DND-41 (cell line): ENCODE data around the gene VSTM2B.

ENCODE experiments used
- ATAC-seq: fragments of 200-7000 bp; cut with Tn5 transposase; 3 replicates; pipeline ENCODE4 v1.9.1; 2021; ENCODE audit warnings: low read depth; ENCODE audit not compliant: insufficient read depth
- DNase-seq: peaks from one replicate; pipeline ENCODE4 v3.0.0-alpha.2; 2020
- H2AFZ ChIP-seq: 2 replicates; pipeline ENCODE4 v1.6.0; 2012; ENCODE audit warnings: low read depth, low read length
- H3K27ac ChIP-seq: 2 replicates; pipeline ENCODE4 v1.5.1; 2012; ENCODE audit warnings: low read length, inconsistent platforms
- H3K27me3 ChIP-seq: fragments of 200-600 bp; sonication (generic); 2 replicates; pipeline ENCODE4 v1.6.0; 2012; ENCODE audit warnings: low read length, mild to moderate bottlenecking, inconsistent platforms; ENCODE audit not compliant: insufficient read depth, poor library complexity
- H3K36me3 ChIP-seq: 2 replicates; pipeline ENCODE4 v1.5.1; 2012; ENCODE audit warnings: low read length, inconsistent platforms; ENCODE audit not compliant: insufficient read depth
- H3K4me1 ChIP-seq: 2 replicates; pipeline ENCODE4 v1.5.1; 2012; ENCODE audit warnings: mild to moderate bottlenecking, low read length; ENCODE audit not compliant: insufficient read depth
- H3K4me2 ChIP-seq: 2 replicates; pipeline ENCODE4 v1.6.0; 2012; ENCODE audit warnings: mild to moderate bottlenecking, moderate library complexity, low read length, inconsistent platforms; ENCODE audit not compliant: insufficient read depth
- H3K4me3 ChIP-seq, 2 experiments: fragments of 200-600 bp in 1 of 2; shearing (Covaris generic) in 1 of 2; 2 replicates each; pipeline ENCODE4 v1.5.1; 2012 to 2016; ENCODE audit warnings: inconsistent platforms in 2 of 2, low read length in 2 of 2, mild to moderate bottlenecking in 2 of 2, low read depth in 1 of 2, moderate library complexity in 1 of 2
- H3K79me2 ChIP-seq: 2 replicates; pipeline ENCODE4 v1.6.0; 2012; ENCODE audit warnings: low read length, inconsistent platforms; ENCODE audit not compliant: insufficient read depth
- H3K9ac ChIP-seq: 2 replicates; pipeline ENCODE4 v1.6.0; 2012; ENCODE audit warnings: low read depth, mild to moderate bottlenecking, inconsistent platforms, low read length, moderate library complexity
- H3K9me3 ChIP-seq: 2 replicates; pipeline ENCODE4 v1.5.1; 2012; ENCODE audit warnings: low read length, moderate library complexity, mild to moderate bottlenecking, inconsistent platforms; ENCODE audit not compliant: insufficient read depth, severe bottlenecking
- H4K20me1 ChIP-seq: 2 replicates; pipeline ENCODE4 v1.6.0; 2012; ENCODE audit warnings: low read length; ENCODE audit not compliant: insufficient read depth
- EZH2 ChIP-seq: IDR thresholded peaks from 3 replicates; pipeline ENCODE4 v1.6.1; 2012; ENCODE audit warnings: borderline replicate concordance, low read depth, mild to moderate bottlenecking, moderate library complexity, low read length, inconsistent platforms; ENCODE audit not compliant: severe bottlenecking
- TF ChIP-seq, protein P1 (sequence below): IDR thresholded peaks from 2 replicates; pipeline ENCODE4 v1.5.1; 2012; ENCODE audit warnings: borderline replicate concordance, low read length, moderate library complexity, mild to moderate bottlenecking; ENCODE audit not compliant: poor library complexity, severe bottlenecking; ENCODE audit errors: extremely low read depth

VSTM2B gene

DNA sequence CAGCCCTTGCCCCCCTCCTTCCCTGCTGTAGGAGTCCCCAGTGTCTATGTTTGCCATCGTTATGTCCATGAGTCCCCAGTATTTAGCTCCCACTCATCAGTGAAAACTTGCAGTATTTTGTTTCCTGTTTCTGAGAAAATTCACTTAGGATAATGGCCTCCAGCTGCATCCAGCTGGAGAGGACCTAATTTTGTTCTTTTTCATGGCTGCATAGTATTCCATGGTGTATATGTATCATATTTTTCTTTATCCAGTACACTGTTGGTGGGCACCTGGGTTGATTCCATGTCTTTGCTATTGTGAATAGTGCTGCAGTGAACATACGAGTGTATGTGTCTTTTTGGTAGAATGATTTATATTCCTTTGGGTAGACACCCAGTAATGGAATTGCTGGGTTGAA, 62.3 kb downstream of the VSTM2B start:
- no peak overlapping the region for H3K27ac ChIP-seq
- DNase-seq (no peak), ATAC-seq (no peak)
- 0 out of 2 replicates have a peak, but pooled peaks cover 3% of the 10 kb centered on the region for H3K4me1 ChIP-seq
- H3K79me2 ChIP-seq = no peaks in the 10 kb centered on the region
- no peak overlapping the region for H3K4me2 ChIP-seq
- no peak overlapping the region for H2AFZ ChIP-seq
- H4K20me1 ChIP-seq = no peaks in the 10 kb centered on the region
- no peak for TF ChIP-seq EZH2
- TF ChIP-seq, protein P1, sequence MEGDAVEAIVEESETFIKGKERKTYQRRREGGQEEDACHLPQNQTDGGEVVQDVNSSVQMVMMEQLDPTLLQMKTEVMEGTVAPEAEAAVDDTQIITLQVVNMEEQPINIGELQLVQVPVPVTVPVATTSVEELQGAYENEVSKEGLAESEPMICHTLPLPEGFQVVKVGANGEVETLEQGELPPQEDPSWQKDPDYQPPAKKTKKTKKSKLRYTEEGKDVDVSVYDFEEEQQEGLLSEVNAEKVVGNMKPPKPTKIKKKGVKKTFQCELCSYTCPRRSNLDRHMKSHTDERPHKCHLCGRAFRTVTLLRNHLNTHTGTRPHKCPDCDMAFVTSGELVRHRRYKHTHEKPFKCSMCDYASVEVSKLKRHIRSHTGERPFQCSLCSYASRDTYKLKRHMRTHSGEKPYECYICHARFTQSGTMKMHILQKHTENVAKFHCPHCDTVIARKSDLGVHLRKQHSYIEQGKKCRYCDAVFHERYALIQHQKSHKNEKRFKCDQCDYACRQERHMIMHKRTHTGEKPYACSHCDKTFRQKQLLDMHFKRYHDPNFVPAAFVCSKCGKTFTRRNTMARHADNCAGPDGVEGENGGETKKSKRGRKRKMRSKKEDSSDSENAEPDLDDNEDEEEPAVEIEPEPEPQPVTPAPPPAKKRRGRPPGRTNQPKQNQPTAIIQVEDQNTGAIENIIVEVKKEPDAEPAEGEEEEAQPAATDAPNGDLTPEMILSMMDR = no peak
- no peaks in the 10 kb centered on the region for H3K36me3 ChIP-seq
- no peak overlapping the region for H3K9ac ChIP-seq
- H3K27me3 ChIP-seq = peaks cover 11% of the 10 kb centered on the region
- no peaks in the 10 kb centered on the region for H3K9me3 ChIP-seq
- no peak overlapping the region for H3K4me3 ChIP-seq

DNA sequence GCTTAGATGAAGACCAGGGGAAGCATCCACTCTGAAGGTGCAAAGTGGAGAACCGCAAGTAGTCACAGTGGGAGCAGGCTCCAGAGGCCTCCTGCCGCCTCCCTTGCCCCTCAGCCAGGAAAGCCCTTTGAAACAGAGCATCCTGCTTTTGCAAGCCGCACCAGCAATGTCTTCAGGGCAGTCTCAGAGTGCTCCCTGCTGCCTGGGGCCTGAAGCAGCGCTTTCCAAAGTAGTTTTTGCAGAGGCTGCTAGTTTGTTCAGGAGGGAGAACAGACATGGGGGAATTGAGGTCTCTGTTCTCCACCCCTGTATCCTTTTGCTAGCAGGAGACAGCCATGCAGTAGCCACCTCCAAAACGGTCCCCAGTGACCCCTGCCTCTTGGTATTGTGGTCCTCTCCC, 64.5 kb downstream of the VSTM2B start:
- H2AFZ ChIP-seq = no peak overlapping the region
- peaks cover 14% of the 10 kb centered on the region for H3K27me3 ChIP-seq
- H3K27ac ChIP-seq = no peak overlapping the region
- DNase-seq = no peak
- H3K79me2 ChIP-seq = no peaks in the 10 kb centered on the region
- no peak overlapping the region for H3K9ac ChIP-seq
- 0 out of 2 replicates have a peak, but pooled peaks cover 3% of the 10 kb centered on the region for H3K4me1 ChIP-seq
- H3K9me3 ChIP-seq = no peaks in the 10 kb centered on the region
- TF ChIP-seq, protein P1 = peak; percentile 18
- no peak for TF ChIP-seq EZH2
- H3K36me3 ChIP-seq = no peaks in the 10 kb centered on the region
- H3K4me3 ChIP-seq = no peak overlapping the region
- ATAC-seq = no peak
- no peaks in the 10 kb centered on the region for H4K20me1 ChIP-seq
- no peak overlapping the region for H3K4me2 ChIP-seq

DNA sequence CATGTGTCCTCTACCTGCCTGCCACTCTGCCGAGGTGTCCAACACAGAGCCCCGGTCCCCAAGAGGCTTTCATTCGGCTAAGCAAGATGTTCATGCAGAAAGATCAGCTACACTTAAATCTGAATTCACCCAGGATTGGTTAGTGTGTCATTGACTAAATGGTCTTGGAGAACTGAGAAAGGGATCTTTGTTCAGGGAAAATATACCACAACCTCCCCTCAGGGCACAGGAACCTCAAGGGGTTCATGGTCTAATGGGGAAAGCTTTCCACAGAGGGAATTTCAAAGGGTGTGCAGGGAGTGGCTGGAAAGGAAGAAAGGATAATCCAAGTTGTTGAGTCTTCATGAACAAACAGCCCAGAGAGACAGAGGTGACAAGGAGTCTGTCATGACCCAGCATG, 65.9 kb downstream of the VSTM2B start:
- no peak overlapping the region for H2AFZ ChIP-seq
- H3K36me3 ChIP-seq = no peaks in the 10 kb centered on the region
- H3K27ac ChIP-seq = no peak overlapping the region
- H3K4me1 ChIP-seq = 0 out of 2 replicates have a peak, but pooled peaks cover 3% of the 10 kb centered on the region
- H3K4me2 ChIP-seq = no peak overlapping the region
- no peak overlapping the region for H3K4me3 ChIP-seq
- H3K79me2 ChIP-seq = no peaks in the 10 kb centered on the region
- ATAC-seq = no peak
- H3K9me3 ChIP-seq = no peaks in the 10 kb centered on the region
- DNase-seq = no peak
- no peak overlapping the region for H3K9ac ChIP-seq
- no peaks in the 10 kb centered on the region for H4K20me1 ChIP-seq
- H3K27me3 ChIP-seq = peaks cover 17% of the 10 kb centered on the region
- no peak for TF ChIP-seq EZH2
- TF ChIP-seq, protein P1 = no peak

DNA sequence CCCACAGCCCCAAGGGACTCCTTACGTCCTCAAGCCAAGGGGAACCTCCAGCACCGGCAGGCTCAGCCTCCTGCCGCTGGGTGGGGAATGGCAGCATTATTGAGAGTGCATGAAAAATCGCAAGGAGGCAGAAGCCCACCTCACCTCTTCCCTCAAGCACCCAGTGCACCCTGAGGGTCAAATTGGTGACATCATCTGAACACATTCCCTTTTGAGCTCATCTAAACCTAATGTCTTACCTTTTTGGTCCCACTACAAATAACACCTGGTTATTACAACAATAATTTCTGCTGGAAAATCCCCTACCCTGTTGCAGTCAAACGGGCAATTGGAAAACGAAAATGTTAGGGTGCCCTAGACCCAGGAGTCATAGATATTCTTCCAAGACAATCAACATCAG, 68.1 kb downstream of the VSTM2B start:
- H3K79me2 ChIP-seq = no peaks in the 10 kb centered on the region
- ATAC-seq = no peak
- H3K27ac ChIP-seq = no peak overlapping the region

More for the DNA sequence above, 68.1 kb downstream of the VSTM2B start:
- no peak overlapping the region for H3K4me2 ChIP-seq
- DNase-seq = no peak
- H3K4me3 ChIP-seq = no peak overlapping the region
- H3K9ac ChIP-seq = no peak overlapping the region
- no peaks in the 10 kb centered on the region for H3K9me3 ChIP-seq
- no peak overlapping the region for H2AFZ ChIP-seq
- no peaks in the 10 kb centered on the region for H4K20me1 ChIP-seq
- H3K27me3 ChIP-seq = peaks cover 23% of the 10 kb centered on the region
- no peaks in the 10 kb centered on the region for H3K4me1 ChIP-seq
- no peaks in the 10 kb centered on the region for H3K36me3 ChIP-seq
- no peak for TF ChIP-seq EZH2
- TF ChIP-seq, protein P1 = no peak
